ENCODE results near the gene ZNF780B.

Gene ZNF780B

DNA sequence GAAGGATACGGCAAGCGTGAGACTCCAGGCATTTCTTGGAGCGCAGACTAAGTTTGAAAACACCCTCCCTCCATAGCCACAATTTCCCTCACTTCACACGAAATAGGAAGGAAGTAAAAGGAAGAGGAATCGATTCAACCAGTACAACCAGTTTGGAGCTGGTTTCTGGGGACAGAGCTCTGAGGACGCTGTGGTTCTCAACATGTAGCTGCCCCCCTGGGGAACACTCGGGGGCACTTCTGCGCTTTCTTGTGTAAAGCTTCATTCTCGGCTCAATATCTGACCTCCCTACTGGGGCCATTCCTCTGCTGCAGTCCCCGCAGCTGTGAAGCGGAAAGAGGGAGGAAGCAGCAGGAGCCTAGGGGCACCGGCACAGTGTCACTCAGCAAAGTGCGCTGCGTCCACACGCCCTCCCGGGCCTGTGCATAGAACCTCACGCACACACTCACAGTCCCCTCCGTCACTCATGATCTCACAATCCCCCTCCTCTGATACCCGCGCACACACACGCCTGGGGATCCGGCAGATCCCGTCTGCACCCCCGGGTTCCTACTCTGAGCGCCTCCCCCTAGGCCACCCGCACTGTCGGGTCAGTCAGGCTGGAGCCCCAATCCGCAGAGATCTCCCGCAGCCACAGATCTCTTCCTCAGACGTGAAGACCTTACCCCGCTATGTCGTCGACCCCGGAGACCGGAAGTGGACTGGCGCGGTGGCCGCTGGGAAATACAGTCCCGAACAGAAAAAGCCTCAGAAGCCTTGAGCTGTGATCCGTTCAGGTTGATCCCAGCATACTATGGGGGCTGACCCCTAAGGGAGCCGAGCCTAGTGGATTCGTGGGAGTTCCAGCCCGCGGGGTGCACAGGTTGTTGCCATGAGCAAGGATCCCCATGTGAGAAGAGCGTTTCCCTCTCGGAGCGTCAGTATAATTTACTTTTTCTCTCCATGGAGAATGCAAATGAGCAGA, 34.5 kb upstream of the ZNF780B start, which contains the start of gene ZNF780A:
Gene ZNF780A (minus strand): TSS at position 703 of the 964 bp plus-strand sequence. CDS start 6,190 bp downstream, outside the sequence.
- peak within 1 kb of the TSS; percentile 90 to 93 for H3K4me3 ChIP-seq (replicated peaks in 1 of 2; ENCODE audit: low read depth in 2 of 2, low read length in 2 of 2)
- TF ChIP-seq, protein P1, sequence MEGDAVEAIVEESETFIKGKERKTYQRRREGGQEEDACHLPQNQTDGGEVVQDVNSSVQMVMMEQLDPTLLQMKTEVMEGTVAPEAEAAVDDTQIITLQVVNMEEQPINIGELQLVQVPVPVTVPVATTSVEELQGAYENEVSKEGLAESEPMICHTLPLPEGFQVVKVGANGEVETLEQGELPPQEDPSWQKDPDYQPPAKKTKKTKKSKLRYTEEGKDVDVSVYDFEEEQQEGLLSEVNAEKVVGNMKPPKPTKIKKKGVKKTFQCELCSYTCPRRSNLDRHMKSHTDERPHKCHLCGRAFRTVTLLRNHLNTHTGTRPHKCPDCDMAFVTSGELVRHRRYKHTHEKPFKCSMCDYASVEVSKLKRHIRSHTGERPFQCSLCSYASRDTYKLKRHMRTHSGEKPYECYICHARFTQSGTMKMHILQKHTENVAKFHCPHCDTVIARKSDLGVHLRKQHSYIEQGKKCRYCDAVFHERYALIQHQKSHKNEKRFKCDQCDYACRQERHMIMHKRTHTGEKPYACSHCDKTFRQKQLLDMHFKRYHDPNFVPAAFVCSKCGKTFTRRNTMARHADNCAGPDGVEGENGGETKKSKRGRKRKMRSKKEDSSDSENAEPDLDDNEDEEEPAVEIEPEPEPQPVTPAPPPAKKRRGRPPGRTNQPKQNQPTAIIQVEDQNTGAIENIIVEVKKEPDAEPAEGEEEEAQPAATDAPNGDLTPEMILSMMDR (IDR thresholded peaks at IDR 0.05; ENCODE audit: low read depth, low read length): no peak
- DNase-seq (ENCODE audit: low read depth in 2 of 2): peak; percentile 60 to 70

DNA sequence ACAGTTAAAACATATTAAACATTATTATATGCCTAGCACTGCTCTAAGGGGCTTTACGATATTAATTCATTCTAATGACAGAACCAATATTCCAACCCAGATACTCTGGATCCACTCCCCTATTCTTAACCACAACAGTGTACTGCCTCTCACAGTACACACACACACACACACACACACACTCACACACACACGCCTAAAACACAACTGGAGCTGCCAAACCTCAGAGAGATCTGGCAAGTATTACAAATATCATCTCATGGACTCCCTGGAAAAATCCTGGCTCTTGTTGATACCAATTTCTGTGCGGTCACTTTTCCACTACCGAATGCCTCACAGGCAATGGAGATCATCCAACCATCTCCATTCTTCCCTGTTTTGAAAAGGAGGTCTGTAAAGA, 33.4 kb upstream of the ZNF780B start:
- peak; percentile 24 to 69 for DNase-seq (ENCODE audit: low read depth in 2 of 2)
- TF ChIP-seq, protein P1 (IDR thresholded peaks at IDR 0.05; ENCODE audit: low read depth, low read length): no peak
- peak overlapping the region; percentile 90 to 93 for H3K4me3 ChIP-seq (replicated peaks in 1 of 2; ENCODE audit: low read depth in 2 of 2, low read length in 2 of 2)

DNA sequence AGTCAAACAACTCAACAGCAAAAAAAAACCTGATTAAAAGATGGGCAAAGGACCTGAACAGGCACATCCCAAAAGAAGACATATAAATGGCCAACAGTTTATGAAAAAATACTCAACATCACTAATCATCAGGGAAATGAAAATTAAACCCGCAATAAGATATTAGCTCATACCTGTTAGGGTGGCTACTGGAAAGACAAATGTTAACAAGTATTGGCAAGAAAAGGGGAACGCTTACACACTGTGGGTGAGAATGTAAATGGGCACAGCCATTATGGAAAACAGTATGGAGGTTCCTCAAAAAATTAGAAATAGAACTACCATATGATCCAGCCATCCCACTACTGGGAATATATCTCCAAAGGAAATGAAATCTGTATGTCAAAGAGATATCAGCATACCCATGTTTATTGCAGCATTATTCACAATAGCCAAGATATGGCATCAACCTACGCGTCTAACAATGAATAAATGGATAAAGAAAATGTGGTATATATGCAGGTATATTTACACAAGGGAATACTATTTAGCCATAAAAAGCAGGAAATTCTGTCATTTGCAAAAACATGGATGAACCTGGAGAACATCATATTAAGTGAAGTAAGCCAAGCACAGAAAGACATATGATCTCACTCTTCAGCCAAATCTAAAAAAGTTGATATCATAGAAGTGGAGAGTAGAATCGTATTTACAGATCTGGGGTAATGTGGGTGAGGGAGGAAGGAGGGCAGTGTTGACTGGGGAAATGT, 32.4 kb upstream of the ZNF780B start:
- DNase-seq (ENCODE audit: low read depth in 2 of 2): no peak
- H3K4me3 ChIP-seq (replicated peaks in 1 of 2; ENCODE audit: low read depth in 2 of 2, low read length in 2 of 2): no peak overlapping the region
- TF ChIP-seq, protein P1 (IDR thresholded peaks at IDR 0.05; ENCODE audit: low read depth, low read length): no peak

DNA sequence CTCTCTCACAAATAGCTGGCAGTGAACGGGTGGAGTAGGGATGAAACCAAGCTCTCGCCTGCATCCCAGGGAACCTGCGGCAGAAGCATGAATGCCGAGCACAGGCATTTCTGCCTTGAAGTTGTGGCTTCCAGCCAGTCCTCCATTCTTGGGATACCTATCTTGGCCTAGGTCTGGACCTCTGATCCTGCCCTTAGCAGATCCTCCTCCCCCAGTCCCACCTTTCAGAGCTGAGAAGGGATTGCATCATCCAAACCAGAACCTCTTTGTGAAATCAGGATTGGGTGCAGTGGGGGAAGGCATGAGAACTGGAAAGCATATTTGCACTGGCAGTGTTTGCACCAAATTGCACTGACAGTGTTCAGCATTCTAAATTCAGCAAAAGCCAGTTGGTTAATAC, 28.9 kb upstream of the ZNF780B start:
- peak in 1 of 2 donors; percentile 3 for DNase-seq (ENCODE audit: low read depth in 2 of 2)
- TF ChIP-seq, protein P1 (IDR thresholded peaks at IDR 0.05; ENCODE audit: low read depth, low read length): no peak
- no peak overlapping the region for H3K4me3 ChIP-seq (replicated peaks in 1 of 2; ENCODE audit: low read depth in 2 of 2, low read length in 2 of 2)

DNA sequence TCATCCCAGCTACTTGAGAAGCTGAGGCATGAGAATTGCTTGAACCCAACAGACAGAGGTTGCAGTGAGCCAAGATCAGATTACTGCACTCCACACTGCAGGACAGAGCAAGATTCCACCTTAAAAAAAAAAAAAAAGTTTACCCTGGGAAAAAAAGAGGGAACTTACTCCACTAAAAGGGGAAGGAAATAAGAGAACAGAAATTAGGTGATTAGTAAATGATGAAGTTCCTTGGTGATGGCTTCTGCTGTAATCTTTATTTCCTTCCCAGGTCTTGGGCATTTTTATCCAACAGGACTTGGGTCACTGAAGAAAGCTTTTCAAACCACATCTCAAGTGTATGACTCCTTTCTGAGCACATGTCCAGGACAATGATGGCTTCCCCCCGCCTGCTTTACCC, 25.4 kb upstream of the ZNF780B start:
- TF ChIP-seq, protein P1 (IDR thresholded peaks at IDR 0.05; ENCODE audit: low read depth, low read length): no peak
- H3K4me3 ChIP-seq (replicated peaks in 1 of 2; ENCODE audit: low read depth in 2 of 2, low read length in 2 of 2): no peak overlapping the region
- no peak for DNase-seq (ENCODE audit: low read depth in 2 of 2)

DNA sequence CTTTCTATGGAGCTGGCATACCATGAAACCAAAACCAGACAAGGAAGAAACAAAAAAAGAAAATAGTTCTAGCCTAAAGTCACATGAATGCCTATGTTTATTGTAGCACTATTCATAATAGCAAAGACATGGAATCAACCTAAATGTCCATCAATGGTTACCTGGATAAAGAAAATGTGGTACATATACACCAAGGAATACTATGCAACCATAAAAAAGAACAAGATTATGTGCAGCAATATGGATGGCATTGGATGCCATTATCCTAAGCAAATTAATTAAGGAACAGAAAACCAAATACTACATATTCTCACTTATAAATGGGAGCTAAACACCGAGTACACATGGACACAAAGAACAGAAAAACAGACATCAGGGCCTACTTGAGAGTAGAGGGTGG, 24.3 kb upstream of the ZNF780B start:
- no peak overlapping the region for H3K4me3 ChIP-seq (replicated peaks in 1 of 2; ENCODE audit: low read depth in 2 of 2, low read length in 2 of 2)
- DNase-seq (ENCODE audit: low read depth in 2 of 2): no peak
- TF ChIP-seq, protein P1 (IDR thresholded peaks at IDR 0.05; ENCODE audit: low read depth, low read length): no peak
